ENCODE results near the gene ZDHHC7.

The ZDHHC7 gene

DNA sequence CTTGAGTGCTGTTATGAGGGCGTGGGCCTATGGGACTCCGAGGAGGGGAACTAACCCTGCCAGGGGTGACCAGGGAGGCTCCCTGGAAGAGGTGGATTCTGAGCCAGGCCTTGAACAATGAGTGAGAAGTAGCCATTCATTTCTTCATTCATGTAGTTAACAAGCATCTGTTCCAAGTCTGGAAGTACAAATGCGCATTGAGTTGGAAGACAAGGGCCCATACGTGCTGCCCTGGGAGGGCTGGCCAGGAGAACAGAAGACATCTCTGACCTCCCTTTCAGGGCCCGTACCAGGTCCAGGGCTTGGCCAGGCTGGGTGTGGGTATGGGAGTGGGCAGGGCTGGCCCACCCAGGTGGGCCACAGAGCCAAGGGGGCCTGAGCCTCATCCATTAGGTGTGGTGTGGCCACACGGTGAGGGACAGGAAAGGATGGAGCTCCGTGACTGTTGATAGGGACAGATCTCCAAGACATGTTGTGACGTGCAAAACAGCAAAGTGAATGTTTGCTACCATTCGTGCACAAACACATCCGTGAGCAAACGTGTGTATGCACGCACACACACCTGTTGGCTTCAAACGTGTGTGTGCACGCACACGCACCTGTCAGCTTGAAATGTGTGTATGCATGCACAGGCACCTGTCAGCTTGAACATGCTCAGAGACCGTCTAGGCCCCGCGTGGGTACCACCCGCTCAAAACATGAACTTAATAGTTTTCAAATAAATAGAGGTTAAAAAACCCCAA lies 46.8 kb downstream of the ZDHHC7 start:
- no peaks in the 10 kb centered on the region for H3K36me3 ChIP-seq (replicated peaks; ENCODE audit: low read depth, low read length)
- no peaks in the 10 kb centered on the region for H3K9me3 ChIP-seq (ENCODE audit: insufficient read depth, low read length)
- H3K4me3 ChIP-seq (ENCODE audit: low read length): no peak overlapping the region
- no peak overlapping the region for H3K9ac ChIP-seq (ENCODE audit: low read length)
- H3K27ac ChIP-seq (ENCODE audit: low read length): no peak overlapping the region
- peaks cover 11% of the 10 kb centered on the region for H3K27me3 ChIP-seq (ENCODE audit: low read depth, low read length)
- TF ChIP-seq, protein P1, sequence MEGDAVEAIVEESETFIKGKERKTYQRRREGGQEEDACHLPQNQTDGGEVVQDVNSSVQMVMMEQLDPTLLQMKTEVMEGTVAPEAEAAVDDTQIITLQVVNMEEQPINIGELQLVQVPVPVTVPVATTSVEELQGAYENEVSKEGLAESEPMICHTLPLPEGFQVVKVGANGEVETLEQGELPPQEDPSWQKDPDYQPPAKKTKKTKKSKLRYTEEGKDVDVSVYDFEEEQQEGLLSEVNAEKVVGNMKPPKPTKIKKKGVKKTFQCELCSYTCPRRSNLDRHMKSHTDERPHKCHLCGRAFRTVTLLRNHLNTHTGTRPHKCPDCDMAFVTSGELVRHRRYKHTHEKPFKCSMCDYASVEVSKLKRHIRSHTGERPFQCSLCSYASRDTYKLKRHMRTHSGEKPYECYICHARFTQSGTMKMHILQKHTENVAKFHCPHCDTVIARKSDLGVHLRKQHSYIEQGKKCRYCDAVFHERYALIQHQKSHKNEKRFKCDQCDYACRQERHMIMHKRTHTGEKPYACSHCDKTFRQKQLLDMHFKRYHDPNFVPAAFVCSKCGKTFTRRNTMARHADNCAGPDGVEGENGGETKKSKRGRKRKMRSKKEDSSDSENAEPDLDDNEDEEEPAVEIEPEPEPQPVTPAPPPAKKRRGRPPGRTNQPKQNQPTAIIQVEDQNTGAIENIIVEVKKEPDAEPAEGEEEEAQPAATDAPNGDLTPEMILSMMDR (IDR thresholded peaks at IDR 0.05; ENCODE audit: low read depth, low read length): no peak
- no peak for TF ChIP-seq EZH2phosphoT487 (IDR thresholded peaks at IDR 0.05; ENCODE audit: low read depth)
- H3K4me1 ChIP-seq (ENCODE audit: low read length): peaks cover 6% of the 10 kb centered on the region
- no peaks in the 10 kb centered on the region for H4K20me1 ChIP-seq (ENCODE audit: insufficient read depth, low read length)
- no peaks in the 10 kb centered on the region for H3K79me2 ChIP-seq (ENCODE audit: low read length)
- no peak overlapping the region for H3K4me2 ChIP-seq (ENCODE audit: low read length)
- no peak overlapping the region for H2AFZ ChIP-seq (ENCODE audit: low read depth, low read length)

GRCh38 chr16:84963066-84963465 lies 48.3 kb downstream of the ZDHHC7 start:
- H3K4me3 ChIP-seq (ENCODE audit: low read length): no peak overlapping the region
- peaks cover 11% of the 10 kb centered on the region for H3K27me3 ChIP-seq (ENCODE audit: low read depth, low read length)
- H3K27ac ChIP-seq (ENCODE audit: low read length): no peak overlapping the region
- H4K20me1 ChIP-seq (ENCODE audit: insufficient read depth, low read length): no peaks in the 10 kb centered on the region
- H3K9me3 ChIP-seq (ENCODE audit: insufficient read depth, low read length): no peaks in the 10 kb centered on the region
- H3K4me2 ChIP-seq (ENCODE audit: low read length): no peak overlapping the region
- H3K9ac ChIP-seq (ENCODE audit: low read length): no peak overlapping the region
- H3K4me1 ChIP-seq (ENCODE audit: low read length): no peaks in the 10 kb centered on the region
- no peak for TF ChIP-seq EZH2phosphoT487 (IDR thresholded peaks at IDR 0.05; ENCODE audit: low read depth)
- TF ChIP-seq, protein P1 (IDR thresholded peaks at IDR 0.05; ENCODE audit: low read depth, low read length): no peak
- H2AFZ ChIP-seq (ENCODE audit: low read depth, low read length): no peak overlapping the region
- H3K79me2 ChIP-seq (ENCODE audit: low read length): no peaks in the 10 kb centered on the region
- H3K36me3 ChIP-seq (replicated peaks; ENCODE audit: low read depth, low read length): no peaks in the 10 kb centered on the region

DNA sequence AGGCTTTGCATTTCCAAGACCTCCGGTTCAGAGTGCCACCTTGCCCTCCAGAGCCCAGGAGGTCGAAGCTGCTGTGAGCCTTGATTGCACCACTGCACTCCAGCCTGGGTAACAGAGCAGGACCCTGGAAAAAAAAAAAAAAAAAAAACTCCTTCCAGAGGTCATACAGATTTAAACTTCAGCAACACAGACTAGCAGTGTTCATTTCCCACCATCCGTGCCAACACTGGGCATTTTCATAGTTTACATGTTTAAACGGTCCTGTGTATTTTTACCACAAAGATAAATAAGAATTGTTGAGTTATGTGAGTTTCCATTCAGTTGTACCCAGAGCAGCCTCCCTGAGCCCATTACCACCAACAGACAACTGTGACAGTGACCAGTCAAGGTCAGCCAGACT lies 50.4 kb downstream of the ZDHHC7 start:
- Histone ChIP-seq H3K4me2 (ENCODE audit: low read length) (no peak overlapping the region), H3K4me1 (ENCODE audit: low read length) (no peaks in the 10 kb centered on the region), H2AFZ (ENCODE audit: low read depth, low read length) (no peak overlapping the region), H3K27me3 (ENCODE audit: low read depth, low read length) (peaks cover 11% of the 10 kb centered on the region), H3K36me3 (replicated peaks; ENCODE audit: low read depth, low read length) (no peaks in the 10 kb centered on the region), H3K79me2 (ENCODE audit: low read length) (no peaks in the 10 kb centered on the region), H3K27ac (ENCODE audit: low read length) (no peak overlapping the region), H3K9ac (ENCODE audit: low read length) (no peak overlapping the region), H3K4me3 (ENCODE audit: low read length) (no peak overlapping the region), H3K9me3 (ENCODE audit: insufficient read depth, low read length) (no peaks in the 10 kb centered on the region), H4K20me1 (ENCODE audit: insufficient read depth, low read length) (no peaks in the 10 kb centered on the region)
- TF ChIP-seq EZH2phosphoT487 (IDR thresholded peaks at IDR 0.05; ENCODE audit: low read depth): no peak
- TF ChIP-seq, protein P1 (IDR thresholded peaks at IDR 0.05; ENCODE audit: low read depth, low read length): no peak

DNA sequence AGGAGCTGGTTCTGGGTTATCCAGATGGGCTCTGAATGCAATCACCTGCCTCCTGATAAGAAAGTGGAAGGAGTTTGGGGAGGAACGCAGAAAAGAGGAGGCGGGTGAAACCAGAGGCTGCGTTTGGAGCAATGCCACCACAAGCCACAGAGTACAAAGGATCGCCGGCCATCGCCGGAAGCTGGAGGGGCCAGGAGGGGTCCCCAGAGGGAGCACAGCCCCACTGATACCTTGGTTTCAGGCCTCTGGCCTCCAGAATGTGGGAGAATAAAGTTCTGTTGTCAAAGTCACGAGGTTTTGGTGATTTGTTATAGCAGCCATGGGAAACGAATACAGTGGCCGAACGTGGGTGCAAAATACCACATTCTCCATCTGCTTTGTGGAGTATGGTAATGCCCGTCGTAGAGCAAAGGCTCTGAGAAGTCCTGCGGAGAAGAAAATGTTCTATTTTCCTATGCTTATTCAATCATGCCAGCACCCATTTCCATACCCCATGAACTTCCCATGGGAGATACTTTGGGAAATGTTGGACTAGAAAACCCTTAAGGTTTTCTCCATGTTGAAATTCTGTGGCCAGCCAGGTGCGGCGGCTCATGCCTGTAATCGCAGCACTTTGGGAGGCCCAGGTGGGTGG lies 51.4 kb downstream of the ZDHHC7 start:
- no peak overlapping the region for H3K27ac ChIP-seq (ENCODE audit: low read length)
- no peak for TF ChIP-seq EZH2phosphoT487 (IDR thresholded peaks at IDR 0.05; ENCODE audit: low read depth)
- TF ChIP-seq, protein P1 (IDR thresholded peaks at IDR 0.05; ENCODE audit: low read depth, low read length): no peak

More for the DNA sequence above, 51.4 kb downstream of the ZDHHC7 start:
- Histone ChIP-seq H3K4me3 (ENCODE audit: low read length) (no peak overlapping the region), H3K9me3 (ENCODE audit: insufficient read depth, low read length) (no peaks in the 10 kb centered on the region), H3K79me2 (ENCODE audit: low read length) (no peaks in the 10 kb centered on the region), H3K4me2 (ENCODE audit: low read length) (no peak overlapping the region), H4K20me1 (ENCODE audit: insufficient read depth, low read length) (no peaks in the 10 kb centered on the region), H2AFZ (ENCODE audit: low read depth, low read length) (no peak overlapping the region), H3K9ac (ENCODE audit: low read length) (no peak overlapping the region), H3K4me1 (ENCODE audit: low read length) (no peaks in the 10 kb centered on the region), H3K27me3 (ENCODE audit: low read depth, low read length) (peaks cover 11% of the 10 kb centered on the region), H3K36me3 (replicated peaks; ENCODE audit: low read depth, low read length) (no peaks in the 10 kb centered on the region)
